Erythroblast (primary cell): ENCODE results near the gene NEU4.

Source experiments
- GATA1 ChIP-seq: IDR thresholded peaks from 2 replicates; pipeline ENCODE4 v1.6.1; 2011; ENCODE audit warnings: low read depth, mild to moderate bottlenecking, control low read depth, low read length, moderate library complexity
- POLR2A ChIP-seq: IDR thresholded peaks from 2 replicates; pipeline ENCODE4 v1.6.1; 2011; ENCODE audit warnings: mild to moderate bottlenecking, low read length

DNA sequence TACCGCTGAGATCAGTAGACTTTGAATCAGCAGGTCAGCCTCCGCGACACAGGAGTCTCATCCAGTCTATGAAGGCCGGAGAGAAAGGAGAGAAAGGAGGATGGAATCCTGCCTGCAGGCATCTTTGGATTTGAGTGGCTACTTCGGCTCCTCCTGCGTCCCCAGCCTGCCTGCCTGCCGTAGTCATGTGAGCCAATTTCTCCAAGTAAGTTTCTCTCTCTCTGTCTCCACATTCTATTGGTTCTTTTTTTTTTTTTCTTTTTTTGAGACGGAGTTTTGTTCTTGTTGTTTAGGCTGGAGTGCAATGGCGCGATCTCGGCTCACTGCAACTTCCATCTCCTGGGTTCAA, 33.0 kb downstream of the NEU4 start:
- TF ChIP-seq POLR2A (no peak), GATA1 (no peak)
